Activated gamma-delta T cell treated with anti-CD3 and anti-CD28 coated beads, Interleukin-2, amount 50 U/mL, for 16 hours (primary cell): ENCODE measurements around the gene CAMK1D.

ENCODE experiments used
- DNase-seq: peaks from one replicate; pipeline ENCODE4 v3.0.0-alpha.2; 2020; ENCODE audit warnings: low read depth

Gene CAMK1D

GRCh38 chr10:12375076-12375504 lies 25.7 kb downstream of the CAMK1D start:
- no peak for DNase-seq

GRCh38 chr10:12376211-12376610 lies 26.9 kb downstream of the CAMK1D start:
- DNase-seq, result no peak

DNA sequence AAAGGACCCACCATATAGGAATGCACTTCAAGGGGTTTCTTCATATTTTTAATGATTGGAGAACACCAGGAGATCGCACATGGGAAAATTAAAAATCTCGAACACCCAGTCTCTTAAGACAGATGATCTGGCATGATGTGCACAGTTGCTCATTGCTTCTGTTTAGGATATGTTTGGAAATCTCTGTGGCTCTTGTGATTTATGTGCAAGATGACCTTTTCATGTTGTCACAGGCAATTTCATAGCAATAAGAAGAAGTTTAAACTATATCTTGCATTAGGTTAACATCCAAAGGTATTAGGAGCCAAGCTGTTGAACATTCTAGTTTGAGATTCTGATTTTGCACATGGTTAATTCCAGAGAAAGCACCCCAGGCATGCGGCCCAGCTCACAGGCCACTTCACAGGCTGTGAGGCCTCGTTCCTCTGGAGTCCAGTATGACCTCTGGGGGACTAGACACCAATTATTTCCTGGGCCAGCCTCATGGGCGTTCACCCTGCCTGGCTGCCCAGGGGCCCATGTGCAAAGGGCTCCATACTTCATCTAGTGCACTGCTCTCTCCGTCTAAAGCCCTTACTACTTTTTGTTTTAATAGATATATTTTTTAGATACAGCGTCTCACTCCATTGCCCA lies 28.4 kb downstream of the CAMK1D start:
- DNase-seq, result no peak

DNA sequence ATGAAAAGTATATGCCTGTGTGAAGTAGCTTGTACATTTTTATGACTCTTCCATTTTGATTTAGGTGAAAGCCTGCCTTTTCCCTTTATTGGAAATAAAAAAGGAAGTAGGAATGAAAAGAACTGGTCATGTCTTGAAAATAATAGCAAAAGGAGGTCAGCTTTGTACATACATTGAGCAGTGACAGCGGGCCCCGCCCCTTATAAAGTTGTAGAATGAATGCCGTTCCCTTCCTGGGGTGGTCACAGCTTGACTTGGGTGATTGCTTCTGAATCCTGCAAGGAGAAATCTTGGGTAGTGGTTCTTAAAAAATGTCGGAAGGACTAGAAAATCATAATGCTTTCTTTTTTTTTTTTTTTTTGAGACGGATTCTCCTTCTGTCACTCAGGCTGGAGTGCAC lies 31.7 kb downstream of the CAMK1D start:
- DNase-seq, result no peak

GRCh38 chr10:12381536-12382156 lies 32.3 kb downstream of the CAMK1D start:
- no peak for DNase-seq

DNA sequence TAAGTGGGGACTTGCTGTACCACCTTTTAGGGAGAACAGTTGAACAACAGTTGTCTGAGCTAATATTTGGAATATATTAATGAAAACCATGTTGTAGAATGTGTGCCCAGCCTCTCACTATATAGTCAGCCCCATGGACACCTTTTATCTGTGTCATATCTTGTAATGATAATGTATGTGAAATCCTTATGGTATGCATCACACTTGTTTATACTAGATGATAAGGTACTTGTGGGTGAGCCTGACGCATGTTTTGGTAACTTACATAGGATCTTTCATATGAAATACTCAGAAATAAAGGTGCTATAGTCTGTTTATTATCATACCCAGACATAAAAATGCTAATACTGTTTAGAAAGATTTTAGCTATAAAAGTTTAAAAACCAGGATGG lies 32.8 kb downstream of the CAMK1D start:
- no peak for DNase-seq

DNA sequence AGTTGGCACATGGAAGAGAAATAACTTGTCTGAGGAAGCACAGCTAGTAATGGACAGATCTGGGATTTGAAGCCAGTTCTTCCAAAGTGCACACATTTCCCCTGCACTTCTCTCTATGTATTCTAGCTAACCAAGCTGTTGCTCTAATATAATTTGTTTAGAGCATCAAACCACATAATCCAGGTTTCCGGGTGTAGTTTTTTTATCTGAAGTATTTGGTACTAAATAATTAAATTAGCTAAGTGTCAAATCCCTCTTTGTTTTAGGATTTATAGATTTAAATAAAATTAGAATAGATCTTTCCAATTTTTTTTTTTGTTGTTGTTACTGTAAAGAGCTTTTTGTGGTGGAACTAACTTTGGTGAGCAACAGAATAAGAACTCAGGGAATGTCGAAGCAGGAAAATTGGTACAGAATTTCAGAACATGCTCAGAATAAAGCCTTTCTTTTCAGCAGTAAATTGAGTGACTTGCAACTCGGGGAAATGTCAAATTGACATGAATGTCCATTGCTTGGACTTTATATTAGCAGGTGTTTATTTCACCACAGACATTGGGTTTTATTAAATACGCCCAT lies 33.7 kb downstream of the CAMK1D start:
- no peak for DNase-seq

- no peak for DNase-seq
These were observed 35.6 kb downstream of the CAMK1D start for GRCh38 chr10:12384906-12385305.

DNA sequence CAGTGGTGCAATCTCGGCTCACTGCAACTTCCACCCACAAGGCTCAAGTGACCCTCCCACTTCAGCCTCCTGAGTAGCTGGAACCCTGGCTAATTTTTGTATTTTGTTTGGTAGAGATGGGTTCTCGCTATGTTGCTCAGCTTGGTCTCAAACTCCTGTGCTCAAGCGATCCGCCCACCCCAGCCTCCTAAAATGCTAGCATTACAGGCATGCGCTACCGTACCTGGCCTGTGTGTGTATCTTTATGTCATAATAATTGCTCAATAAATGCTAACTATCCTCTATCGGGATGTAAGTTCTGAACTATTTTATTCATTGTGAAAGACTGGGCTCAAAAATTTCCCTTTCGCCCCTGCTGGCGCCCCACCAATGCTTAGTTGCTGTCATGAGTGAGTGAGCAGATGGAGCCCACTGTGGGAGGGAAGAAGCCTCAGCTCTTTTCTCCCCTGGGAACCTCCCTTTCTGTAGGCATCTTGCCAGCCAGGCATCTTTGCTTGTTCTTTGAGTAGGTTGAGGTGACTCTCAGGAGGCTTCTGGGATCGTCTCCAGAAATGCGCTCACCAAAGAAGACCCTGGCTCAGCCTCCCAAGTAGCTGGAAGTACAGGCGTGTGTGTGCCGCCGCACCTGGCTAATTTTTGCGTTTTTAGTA lies 38.3 kb downstream of the CAMK1D start:
- no peak for DNase-seq

DNA sequence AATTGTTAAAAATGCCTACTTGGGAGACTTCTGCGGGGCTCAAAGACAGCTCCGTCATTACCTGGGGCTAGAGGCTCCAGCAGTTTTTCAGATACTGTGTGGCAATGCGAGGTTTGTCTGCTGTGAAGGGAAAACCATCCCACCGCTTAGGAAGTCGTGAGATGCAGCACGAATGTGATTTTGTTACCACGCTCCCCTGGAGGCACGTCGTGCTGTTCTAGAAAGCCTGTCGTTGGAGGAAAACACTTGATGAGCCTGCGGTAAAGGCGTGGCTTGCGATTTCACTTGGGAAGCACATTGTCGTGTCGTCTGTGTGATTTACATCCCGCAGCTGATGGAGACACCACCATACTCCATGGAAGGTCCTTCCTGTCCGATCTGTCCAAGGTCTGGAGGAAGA lies 39.3 kb downstream of the CAMK1D start:
- DNase-seq, result no peak

GRCh38 chr10:12389154-12389734 lies 39.9 kb downstream of the CAMK1D start:
- DNase-seq, result no peak

GRCh38 chr10:12390733-12391132 lies 41.4 kb downstream of the CAMK1D start:
- DNase-seq, result no peak

GRCh38 chr10:12391206-12391605 lies 41.9 kb downstream of the CAMK1D start:
- no peak for DNase-seq

GRCh38 chr10:12393831-12394230 lies 44.5 kb downstream of the CAMK1D start:
- DNase-seq, result no peak

DNA sequence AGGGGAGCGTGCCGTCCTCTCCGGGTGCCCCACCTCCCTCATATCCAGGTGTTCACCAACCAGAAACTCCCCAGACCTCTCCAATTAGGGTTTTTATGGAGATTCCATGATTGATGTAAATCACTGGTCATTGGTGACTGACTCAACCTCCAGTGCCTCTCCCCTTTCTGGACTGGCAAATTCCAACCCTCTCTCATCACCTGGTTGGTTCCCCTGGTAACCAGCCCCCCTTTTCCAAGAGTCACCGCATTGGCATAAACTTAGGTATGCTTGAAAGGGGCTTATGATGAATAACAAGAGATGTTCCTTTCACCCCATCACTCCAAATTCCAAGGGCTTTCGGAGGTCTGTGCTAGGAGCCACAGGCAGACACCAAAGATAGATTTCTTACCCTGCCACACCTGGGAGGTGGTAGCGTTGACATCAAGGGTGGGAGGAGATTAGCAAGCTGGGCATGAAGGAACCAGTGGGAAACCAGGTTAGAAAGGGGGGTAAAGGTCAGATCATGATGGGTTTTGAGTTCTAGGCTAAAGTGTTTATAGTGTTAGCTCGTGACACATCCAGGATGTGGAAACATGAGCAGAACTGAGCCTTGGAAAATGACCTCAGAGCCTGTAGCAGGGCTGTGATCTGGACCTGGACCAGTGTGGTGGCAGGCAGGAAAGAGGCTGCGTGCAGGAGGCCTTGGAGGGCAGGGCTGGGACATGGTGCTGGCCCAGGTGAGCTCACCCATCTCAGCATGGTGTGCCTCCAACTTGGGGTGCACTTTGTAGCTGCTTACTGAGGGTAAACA lies 45.1 kb downstream of the CAMK1D start:
- no peak for DNase-seq

GRCh38 chr10:12396093-12396492 lies 46.7 kb downstream of the CAMK1D start:
- no peak for DNase-seq

GRCh38 chr10:12396567-12396966 lies 47.2 kb downstream of the CAMK1D start:
- DNase-seq, result no peak

GRCh38 chr10:12397147-12397896 lies 48.0 kb downstream of the CAMK1D start:
- DNase-seq, result no peak

DNA sequence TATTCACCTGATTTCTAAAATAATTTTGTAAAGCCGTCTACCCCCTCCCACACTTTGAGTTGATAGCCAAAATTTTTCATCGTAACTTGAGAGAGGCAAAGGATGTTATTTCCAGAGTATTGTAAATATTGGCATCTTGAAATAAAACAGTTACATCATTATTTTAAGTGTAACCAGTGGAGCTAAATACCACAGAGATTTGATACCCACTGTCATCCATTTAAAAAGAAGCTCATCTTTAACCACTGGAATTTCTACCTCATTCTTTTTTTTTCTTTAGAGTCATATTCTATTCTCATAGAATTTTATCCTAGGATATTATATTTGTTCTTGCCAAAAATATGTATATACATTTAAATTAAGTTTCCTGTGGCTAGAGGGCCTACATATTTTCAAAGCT lies 48.6 kb downstream of the CAMK1D start:
- DNase-seq, result no peak

DNA sequence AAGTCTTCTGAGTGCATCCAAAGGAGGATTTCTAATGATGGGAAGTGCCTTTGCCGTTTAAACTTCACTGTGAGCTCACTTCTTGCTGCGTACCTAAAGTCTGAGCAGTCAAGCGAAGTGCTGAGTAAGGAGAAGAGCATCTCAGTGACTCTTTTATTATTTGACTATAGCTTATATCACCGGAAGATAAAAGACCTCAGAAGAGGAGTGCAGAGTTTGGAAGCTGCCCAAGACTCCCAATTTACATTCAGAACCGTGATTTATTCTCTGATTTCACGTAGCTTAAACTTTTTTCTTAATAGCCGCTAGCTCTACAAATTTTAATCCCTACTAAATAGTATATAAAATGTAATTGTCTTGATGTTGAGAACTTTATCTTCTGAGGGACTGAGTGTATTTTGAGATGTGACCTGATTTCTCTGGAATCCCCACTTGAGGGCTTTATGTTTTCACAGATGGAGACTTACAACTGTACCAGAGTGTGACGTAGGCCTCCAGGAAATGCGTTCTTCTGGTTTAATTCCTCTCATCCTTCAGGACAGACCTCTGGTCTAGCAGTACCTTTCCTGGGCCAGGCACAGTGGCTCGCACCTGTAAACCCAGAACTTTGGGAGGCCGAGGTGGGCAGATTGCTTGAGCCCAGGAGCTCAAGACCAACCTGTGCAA lies 51.1 kb downstream of the CAMK1D start:
- no peak for DNase-seq

DNA sequence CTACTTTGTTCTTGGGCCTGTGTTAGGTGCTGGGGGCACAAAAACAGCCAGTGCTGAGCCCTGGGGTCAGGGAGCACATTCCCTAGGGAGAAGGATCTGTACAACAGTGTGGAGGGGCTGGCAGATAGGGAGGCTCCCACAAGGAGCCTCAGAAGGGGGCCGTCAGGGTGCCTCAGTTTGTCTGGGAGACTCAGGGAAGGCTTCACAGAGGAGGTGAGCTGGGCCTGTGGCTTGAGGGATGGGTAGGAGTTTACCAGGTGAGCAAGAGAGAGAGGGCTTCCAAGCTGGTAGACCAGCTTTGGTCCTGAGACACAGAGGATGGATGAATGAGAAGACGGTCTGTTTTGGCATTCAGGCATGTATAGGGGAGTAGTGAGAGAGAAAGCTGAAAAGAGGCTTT lies 52.1 kb downstream of the CAMK1D start:
- no peak for DNase-seq
